Neuron (in vitro differentiated cells): ENCODE results near the gene ZNF536.

Experiments
- H2AFZ ChIP-seq: one replicate; pipeline ENCODE4 v1.6.1; 2013; ENCODE audit warnings: low read depth, mild to moderate bottlenecking, inconsistent platforms, low read length, moderate library complexity
- H3K27me3 ChIP-seq: one replicate; pipeline ENCODE4 v1.6.1; 2013; ENCODE audit warnings: low read length; ENCODE audit not compliant: insufficient read depth
- H3K36me3 ChIP-seq: one replicate; pipeline ENCODE4 v1.6.1; 2013; ENCODE audit warnings: low read length; ENCODE audit not compliant: insufficient read depth
- H3K4me1 ChIP-seq: one replicate; pipeline ENCODE4 v1.6.1; 2013; ENCODE audit warnings: low read length; ENCODE audit not compliant: insufficient read depth
- H3K4me3 ChIP-seq: 2 replicates; pipeline ENCODE4 v1.5.1; 2013; ENCODE audit warnings: mild to moderate bottlenecking, low read length, moderate library complexity
- H3K9me3 ChIP-seq: one replicate; pipeline ENCODE4 v1.6.1; 2013; ENCODE audit warnings: low read length

ZNF536 gene

GRCh38 chr19:30540761-30541160, 168.6 kb downstream of the ZNF536 start:
- Histone ChIP-seq H3K4me3 (no peak overlapping the region), H3K36me3 (peaks cover 42% of the 10 kb centered on the region), H3K4me1 (peaks cover 7% of the 10 kb centered on the region), H3K9me3 (peaks cover 8% of the 10 kb centered on the region), H3K27me3 (no peaks in the 10 kb centered on the region), H2AFZ (no peak overlapping the region)

GRCh38 chr19:30541575-30541974, 169.4 kb downstream of the ZNF536 start:
- no peaks in the 10 kb centered on the region for H3K27me3 ChIP-seq
- H3K4me1 ChIP-seq: peaks cover 12% of the 10 kb centered on the region
- H2AFZ ChIP-seq: no peak overlapping the region
- peaks cover 8% of the 10 kb centered on the region for H3K9me3 ChIP-seq
- peaks cover 38% of the 10 kb centered on the region for H3K36me3 ChIP-seq
- no peak overlapping the region for H3K4me3 ChIP-seq

- Histone ChIP-seq H2AFZ (no peak overlapping the region), H3K27me3 (no peaks in the 10 kb centered on the region), H3K9me3 (peaks cover 9% of the 10 kb centered on the region), H3K4me1 (peaks cover 12% of the 10 kb centered on the region), H3K4me3 (no peak overlapping the region), H3K36me3 (peaks cover 31% of the 10 kb centered on the region)
These were observed 171.2 kb downstream of the ZNF536 start for GRCh38 chr19:30543243-30543945.

- H3K9me3 ChIP-seq: peaks cover 3% of the 10 kb centered on the region
- H2AFZ ChIP-seq: no peak overlapping the region
- H3K36me3 ChIP-seq: peaks cover 28% of the 10 kb centered on the region
- H3K4me1 ChIP-seq: peaks cover 12% of the 10 kb centered on the region
- H3K27me3 ChIP-seq: no peaks in the 10 kb centered on the region
- H3K4me3 ChIP-seq: no peak overlapping the region
These were observed 173.6 kb downstream of the ZNF536 start for GRCh38 chr19:30545752-30546151.

GRCh38 chr19:30546332-30546731, 174.1 kb downstream of the ZNF536 start:
- Histone ChIP-seq H3K27me3 (no peaks in the 10 kb centered on the region), H3K4me3 (no peak overlapping the region), H3K4me1 (peaks cover 12% of the 10 kb centered on the region), H3K36me3 (peaks cover 29% of the 10 kb centered on the region), H3K9me3 (peaks cover 3% of the 10 kb centered on the region), H2AFZ (no peak overlapping the region)

- H3K9me3 ChIP-seq: peaks cover 3% of the 10 kb centered on the region
- H3K36me3 ChIP-seq: peaks cover 36% of the 10 kb centered on the region
- no peak overlapping the region for H2AFZ ChIP-seq
- no peak overlapping the region for H3K4me3 ChIP-seq
- peaks cover 12% of the 10 kb centered on the region for H3K4me1 ChIP-seq
- no peaks in the 10 kb centered on the region for H3K27me3 ChIP-seq
These were observed 175.1 kb downstream of the ZNF536 start for GRCh38 chr19:30547246-30547645.

- Histone ChIP-seq H3K4me1 (peaks cover 12% of the 10 kb centered on the region), H3K27me3 (no peaks in the 10 kb centered on the region), H3K9me3 (peaks cover 3% of the 10 kb centered on the region), H3K4me3 (no peak overlapping the region), H2AFZ (no peak overlapping the region), H3K36me3 (peaks cover 41% of the 10 kb centered on the region)
These were observed 177.0 kb downstream of the ZNF536 start for GRCh38 chr19:30549151-30549550.

GRCh38 chr19:30551271-30551670, 179.1 kb downstream of the ZNF536 start:
- no peaks in the 10 kb centered on the region for H3K27me3 ChIP-seq
- H2AFZ ChIP-seq: no peak overlapping the region
- peaks cover 41% of the 10 kb centered on the region for H3K36me3 ChIP-seq
- H3K4me1 ChIP-seq: peaks cover 14% of the 10 kb centered on the region
- peaks cover 3% of the 10 kb centered on the region for H3K9me3 ChIP-seq
- H3K4me3 ChIP-seq: no peak overlapping the region

- Histone ChIP-seq H3K36me3 (peaks cover 41% of the 10 kb centered on the region), H3K4me3 (no peak overlapping the region), H3K9me3 (peaks cover 3% of the 10 kb centered on the region), H2AFZ (no peak overlapping the region), H3K4me1 (peaks cover 22% of the 10 kb centered on the region), H3K27me3 (no peaks in the 10 kb centered on the region)
These were observed 180.4 kb downstream of the ZNF536 start for GRCh38 chr19:30552593-30552992.

GRCh38 chr19:30555075-30555790, 183.0 kb downstream of the ZNF536 start:
- peaks cover 16% of the 10 kb centered on the region for H3K36me3 ChIP-seq
- peaks cover 36% of the 10 kb centered on the region for H3K4me1 ChIP-seq
- H3K9me3 ChIP-seq: no peaks in the 10 kb centered on the region
- H3K4me3 ChIP-seq: no peak overlapping the region
- no peak overlapping the region for H2AFZ ChIP-seq
- no peaks in the 10 kb centered on the region for H3K27me3 ChIP-seq

GRCh38 chr19:30555791-30556110, 183.6 kb downstream of the ZNF536 start:
- no peaks in the 10 kb centered on the region for H3K9me3 ChIP-seq
- H3K36me3 ChIP-seq: peaks cover 16% of the 10 kb centered on the region
- peaks cover 36% of the 10 kb centered on the region for H3K4me1 ChIP-seq
- H3K4me3 ChIP-seq: no peak overlapping the region
- H2AFZ ChIP-seq: no peak overlapping the region
- no peaks in the 10 kb centered on the region for H3K27me3 ChIP-seq

- no peaks in the 10 kb centered on the region for H3K9me3 ChIP-seq
- H3K4me3 ChIP-seq: no peak overlapping the region
- H3K36me3 ChIP-seq: peaks cover 13% of the 10 kb centered on the region
- peaks cover 36% of the 10 kb centered on the region for H3K4me1 ChIP-seq
- H2AFZ ChIP-seq: no peak overlapping the region
- H3K27me3 ChIP-seq: no peaks in the 10 kb centered on the region
These were observed 184.1 kb downstream of the ZNF536 start for GRCh38 chr19:30556230-30556711.

GRCh38 chr19:30557212-30557611, 185.0 kb downstream of the ZNF536 start:
- H2AFZ ChIP-seq: no peak overlapping the region
- peaks cover 36% of the 10 kb centered on the region for H3K4me1 ChIP-seq
- no peak overlapping the region for H3K4me3 ChIP-seq
- H3K36me3 ChIP-seq: peaks cover 6% of the 10 kb centered on the region
- H3K9me3 ChIP-seq: no peaks in the 10 kb centered on the region
- no peaks in the 10 kb centered on the region for H3K27me3 ChIP-seq
